Effector CD8-positive, alpha-beta T cell (primary cell): Measurements from ENCODE around the gene AP2A2.

Source experiments
- DNase-seq: peaks from one replicate; lab custom pipeline; 2025; lab: John Stamatoyannopoulos, UW

Gene AP2A2

GRCh38 chr11:1057806-1058205, 132.1 kb downstream of the AP2A2 start:
- no peak for DNase-seq

- DNase-seq, result no peak
Measured at GRCh38 chr11:1059759-1060158, 134.1 kb downstream of the AP2A2 start.

DNA sequence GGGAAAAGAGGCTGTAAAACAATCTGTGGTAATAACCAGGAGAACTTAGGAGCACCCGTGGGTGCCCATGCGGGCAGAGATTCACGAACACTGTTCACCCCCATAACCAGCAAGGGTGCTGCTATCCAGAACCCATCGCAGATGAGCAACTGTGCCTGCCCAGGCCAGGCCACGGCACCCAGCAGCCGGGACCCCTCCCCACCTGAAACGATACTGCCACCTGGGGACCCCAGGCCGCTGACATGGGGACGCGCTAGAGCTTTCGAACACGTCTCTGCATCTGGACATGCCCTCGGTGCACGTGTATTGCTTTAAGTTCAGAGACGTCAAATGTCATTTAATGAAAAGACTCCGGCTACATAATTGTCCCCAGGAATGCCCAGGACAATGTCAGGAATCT, 134.7 kb downstream of the AP2A2 start:
- no peak for DNase-seq

DNA sequence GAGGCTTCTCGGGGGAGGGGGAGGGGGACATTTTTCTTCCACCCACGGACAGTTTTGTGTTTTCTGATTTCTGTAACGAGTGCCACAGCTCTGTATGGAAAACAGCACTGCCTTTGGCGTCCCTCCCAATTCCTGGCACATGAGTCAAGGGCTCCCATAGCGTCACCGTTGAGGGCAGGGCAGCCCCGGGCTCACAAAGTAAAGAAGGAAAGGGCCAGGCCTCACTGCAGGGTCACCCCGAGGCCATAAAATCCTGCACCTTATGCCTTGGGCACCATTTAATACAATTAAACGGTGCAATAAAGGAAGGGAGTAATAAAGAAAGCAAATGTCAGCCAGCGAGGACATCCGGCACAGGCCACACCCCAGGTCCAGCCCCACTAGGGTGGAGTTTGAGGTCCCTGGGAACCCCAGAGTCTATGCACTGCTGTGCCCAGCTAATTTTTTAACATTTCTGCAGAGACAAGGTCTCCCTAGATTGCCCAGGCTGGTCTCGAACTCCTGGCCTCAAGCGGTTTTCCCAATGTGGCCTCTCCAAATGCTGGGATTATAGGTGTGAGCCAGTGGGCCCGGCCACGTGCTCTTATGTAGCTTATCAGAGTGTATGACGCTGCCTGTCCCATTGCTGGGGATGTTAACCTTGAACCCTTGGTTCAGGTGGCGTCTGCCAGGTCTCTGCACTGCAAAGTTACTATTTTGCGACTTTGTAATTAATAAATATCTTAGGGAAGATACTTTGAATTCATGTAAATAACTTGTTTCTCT, 135.4 kb downstream of the AP2A2 start:
- no peak for DNase-seq
